Nephron progenitor cell (in vitro differentiated cells): ENCODE results near the gene CDH4.
A peak's percentile ranks its signal among the peaks of the same experiment; 100 is the strongest.

ENCODE experiments used
- DNase-seq: peaks from one replicate; pipeline ENCODE4 v3.0.0; 2021
- H3K27ac Mint-ChIP-seq: 2 replicates; pipeline ENCODE4 v1.8.0; 2021; ENCODE audit warnings: mild to moderate bottlenecking, moderate library complexity, mixed read lengths
- H3K27me3 Mint-ChIP-seq: 2 replicates; pipeline ENCODE4 v1.8.0; 2021; ENCODE audit warnings: mild to moderate bottlenecking, low read depth, mixed read lengths; ENCODE audit not compliant: poor library complexity
- H3K36me3 Mint-ChIP-seq: 2 replicates; pipeline ENCODE4 v1.8.0; 2021; ENCODE audit warnings: low read depth, mixed read lengths
- H3K4me1 Mint-ChIP-seq: 2 replicates; pipeline ENCODE4 v1.8.0; 2021; ENCODE audit warnings: mixed read lengths
- H3K4me3 Mint-ChIP-seq: 2 replicates; pipeline ENCODE4 v1.8.0; 2021; ENCODE audit warnings: mild to moderate bottlenecking, moderate library complexity, mixed read lengths
- H3K9me3 Mint-ChIP-seq: 2 replicates; pipeline ENCODE4 v1.8.0; 2021; ENCODE audit warnings: mild to moderate bottlenecking, moderate library complexity, mixed read lengths
- CTCF ChIP-seq: fragments of 200-600 bp; sonication (generic); IDR thresholded peaks from 2 replicates; pipeline ENCODE4 v1.5.0; 2021; ENCODE audit warnings: antibody characterized with exemption

The CDH4 gene

GRCh38 chr20:61251529-61252393, at the start of gene CDH4:
TSS of gene CDH4 (plus strand) at chr20:61252261.
- Mint-ChIP-seq H3K9me3 (no peaks in the 10 kb centered on the region), H3K36me3 (no peaks in the 10 kb centered on the region), H3K27me3 (peaks cover 59% of the 10 kb centered on the region), H3K4me3 (peak within 1 kb of the TSS; percentile 72), H3K27ac (no peak within 1 kb of the TSS), H3K4me1 (peaks cover 11% of the 10 kb centered on the region)
- no peak for TF ChIP-seq CTCF
- DNase-seq = peak; percentile 65

GRCh38 chr20:61203320-61203719, 48.7 kb upstream of the CDH4 start:
- no peaks in the 10 kb centered on the region for H3K4me1 Mint-ChIP-seq
- H3K9me3 Mint-ChIP-seq = peaks cover 17% of the 10 kb centered on the region
- no peaks in the 10 kb centered on the region for H3K36me3 Mint-ChIP-seq
- TF ChIP-seq CTCF = no peak
- DNase-seq = no peak
- no peak overlapping the region for H3K27ac Mint-ChIP-seq
- H3K4me3 Mint-ChIP-seq = no peak overlapping the region
- H3K27me3 Mint-ChIP-seq = peaks cover 74% of the 10 kb centered on the region

- TF ChIP-seq CTCF = no peak
- Mint-ChIP-seq H3K27ac (no peak overlapping the region), H3K36me3 (no peaks in the 10 kb centered on the region), H3K27me3 (peaks cover 69% of the 10 kb centered on the region), H3K9me3 (peaks cover 17% of the 10 kb centered on the region), H3K4me3 (no peak overlapping the region), H3K4me1 (no peaks in the 10 kb centered on the region)
- no peak for DNase-seq
Measured at GRCh38 chr20:61204206-61204605, 47.9 kb upstream of the CDH4 start.

DNA sequence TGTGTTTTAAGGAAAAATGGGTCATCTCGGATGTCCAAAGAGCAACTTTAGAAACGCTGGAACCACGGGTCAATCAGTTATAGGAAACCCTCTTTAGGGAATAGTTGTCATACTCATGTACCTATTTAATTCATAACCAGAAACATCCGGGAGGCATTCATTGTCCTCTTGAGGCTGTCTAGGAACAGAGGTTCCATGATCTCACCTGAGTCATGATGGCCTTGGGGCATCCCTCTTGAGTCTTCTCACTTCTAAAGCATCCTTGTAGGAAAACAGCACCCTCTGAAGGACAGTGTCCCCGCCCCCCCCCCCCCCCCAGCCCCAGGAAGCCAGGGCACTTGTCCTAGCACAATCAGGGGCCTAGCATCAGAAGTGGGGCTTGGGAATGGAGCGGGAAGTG, 46.3 kb upstream of the CDH4 start:
- H3K4me1 Mint-ChIP-seq = no peaks in the 10 kb centered on the region
- no peaks in the 10 kb centered on the region for H3K36me3 Mint-ChIP-seq
- no peak for DNase-seq
- H3K4me3 Mint-ChIP-seq = no peak overlapping the region
- TF ChIP-seq CTCF = no peak
- no peak overlapping the region for H3K27ac Mint-ChIP-seq
- H3K27me3 Mint-ChIP-seq = peaks cover 58% of the 10 kb centered on the region
- peaks cover 12% of the 10 kb centered on the region for H3K9me3 Mint-ChIP-seq

- Mint-ChIP-seq H3K27me3 (peaks cover 69% of the 10 kb centered on the region), H3K4me1 (no peaks in the 10 kb centered on the region), H3K4me3 (no peak overlapping the region), H3K36me3 (no peaks in the 10 kb centered on the region), H3K9me3 (no peaks in the 10 kb centered on the region), H3K27ac (no peak overlapping the region)
- DNase-seq = no peak
- no peak for TF ChIP-seq CTCF
Measured at GRCh38 chr20:61210862-61211261, 41.2 kb upstream of the CDH4 start.

GRCh38 chr20:61217848-61218247, 34.2 kb upstream of the CDH4 start:
- Mint-ChIP-seq H3K27ac (no peak overlapping the region), H3K4me1 (peaks cover 4% of the 10 kb centered on the region), H3K9me3 (peaks cover 4% of the 10 kb centered on the region), H3K36me3 (no peaks in the 10 kb centered on the region), H3K27me3 (peaks cover 85% of the 10 kb centered on the region), H3K4me3 (no peak overlapping the region)
- DNase-seq = no peak
- TF ChIP-seq CTCF = no peak
